Measurements from ENCODE around the gene HPS3. TPM values are rescaled to one million over a fixed set of nuclear protein-coding genes. Genes with fewer than 3 reads are reported as not detected.

Gene HPS3
- total and polyA plus RNA-seq, 2 donors from 2014 or later = 16.9 to 29.4 TPM

DNA sequence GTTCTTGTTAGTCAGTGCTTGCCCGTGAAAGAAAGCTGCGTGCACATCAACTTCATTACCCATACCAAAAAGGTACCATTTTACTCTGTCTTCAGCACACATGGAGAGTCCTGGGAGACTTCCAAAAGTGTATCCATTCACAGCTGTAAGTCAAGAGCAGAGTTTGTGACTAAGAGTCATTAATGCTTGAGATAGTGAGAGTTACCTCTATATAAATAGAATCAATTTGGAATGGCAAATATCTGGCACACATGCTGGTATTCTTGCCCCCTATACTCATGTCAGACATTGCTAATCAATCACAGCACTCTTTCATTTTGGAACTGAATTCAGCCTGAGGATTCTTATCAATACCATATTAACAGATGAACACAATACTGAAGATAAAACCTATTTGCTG lies 78.0 kb downstream of the HPS3 start:
- FAIRE-seq (no peak), DNase-seq (no peak)
- no peaks in the 10 kb centered on the region for H3K36me3 ChIP-seq (ENCODE audit: control insufficient read depth in 2 of 3, insufficient read depth in 3 of 3, low read length in 3 of 3)
- no peak for TF ChIP-seq CTCF (IDR thresholded peaks at IDR 0.05; ENCODE audit: borderline replicate concordance, extremely low read depth, insufficient read depth)
- no peak overlapping the region for H3K4me3 ChIP-seq (ENCODE audit: low read length in 3 of 3)
- no peak overlapping the region for H3K27ac ChIP-seq (ENCODE audit: low read depth in 2 of 2, low read length in 2 of 2)
- H3K4me1 ChIP-seq (ENCODE audit: control insufficient read depth in 2 of 3, insufficient read depth in 2 of 3, low read depth in 1 of 3, low read length in 3 of 3) = no peaks in the 10 kb centered on the region
- no peaks in the 10 kb centered on the region for H3K27me3 ChIP-seq (ENCODE audit: control insufficient read depth, insufficient read depth, low read length)
- no peaks in the 10 kb centered on the region for H3K9me3 ChIP-seq (ENCODE audit: control insufficient read depth in 2 of 3, insufficient read depth in 1 of 3, low read length in 3 of 3)
- H3K9ac ChIP-seq (ENCODE audit: low read length in 3 of 3) = no peak overlapping the region
- intact Hi-C loops (cut with DNase I) = no loop called here

DNA sequence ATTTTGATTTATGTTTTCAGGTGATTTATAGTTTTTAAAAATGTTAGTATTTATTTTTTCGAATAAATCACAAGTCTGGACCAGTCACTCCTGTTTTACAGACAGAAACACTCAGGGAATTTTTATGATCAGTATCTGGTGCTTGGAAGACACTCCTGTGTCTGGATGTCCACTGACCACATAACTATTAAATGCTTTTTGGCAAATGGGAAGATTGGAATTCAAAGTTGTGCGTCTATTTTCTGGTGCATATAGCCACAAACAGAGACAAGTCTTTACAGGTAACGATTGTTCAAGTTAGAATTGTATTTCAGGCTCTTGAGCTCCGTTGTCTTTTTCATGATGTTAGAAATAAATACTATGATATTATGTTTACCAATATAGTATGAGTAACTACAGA lies 80.0 kb downstream of the HPS3 start:
- Histone ChIP-seq H3K9me3 (ENCODE audit: control insufficient read depth in 2 of 3, insufficient read depth in 1 of 3, low read length in 3 of 3) (no peaks in the 10 kb centered on the region), H3K27ac (ENCODE audit: low read depth in 2 of 2, low read length in 2 of 2) (no peak overlapping the region), H3K4me1 (ENCODE audit: control insufficient read depth in 2 of 3, insufficient read depth in 2 of 3, low read depth in 1 of 3, low read length in 3 of 3) (peaks cover 0 to 4% (median 0%) of the 10 kb centered on the region in 3 donors), H3K36me3 (ENCODE audit: control insufficient read depth in 2 of 3, insufficient read depth in 3 of 3, low read length in 3 of 3) (no peaks in the 10 kb centered on the region), H3K27me3 (ENCODE audit: control insufficient read depth, insufficient read depth, low read length) (no peaks in the 10 kb centered on the region), H3K9ac (ENCODE audit: low read length in 3 of 3) (no peak overlapping the region), H3K4me3 (ENCODE audit: low read length in 3 of 3) (no peak overlapping the region)
- FAIRE-seq (no peak), DNase-seq (no peak)
- no peak for TF ChIP-seq CTCF (IDR thresholded peaks at IDR 0.05; ENCODE audit: borderline replicate concordance, extremely low read depth, insufficient read depth)
- intact Hi-C loops (cut with DNase I) = no loop called here

- intact Hi-C loops (cut with DNase I) = no loop called here
- Histone ChIP-seq H3K36me3 (ENCODE audit: control insufficient read depth in 2 of 3, insufficient read depth in 3 of 3, low read length in 3 of 3) (no peaks in the 10 kb centered on the region), H3K9me3 (ENCODE audit: control insufficient read depth in 2 of 3, insufficient read depth in 1 of 3, low read length in 3 of 3) (no peaks in the 10 kb centered on the region), H3K9ac (ENCODE audit: low read length in 3 of 3) (no peak overlapping the region), H3K4me3 (ENCODE audit: low read length in 3 of 3) (no peak overlapping the region), H3K4me1 (ENCODE audit: control insufficient read depth in 2 of 3, insufficient read depth in 2 of 3, low read depth in 1 of 3, low read length in 3 of 3) (peaks cover 0 to 28% (median 2%) of the 10 kb centered on the region in 3 donors), H3K27ac (ENCODE audit: low read depth in 2 of 2, low read length in 2 of 2) (no peak overlapping the region), H3K27me3 (ENCODE audit: control insufficient read depth, insufficient read depth, low read length) (no peaks in the 10 kb centered on the region)
- FAIRE-seq = no peak
- DNase-seq = no peak
- no peak for TF ChIP-seq CTCF (IDR thresholded peaks at IDR 0.05; ENCODE audit: borderline replicate concordance, extremely low read depth, insufficient read depth)
Observed at GRCh38 chr3:149212386-149212785, 82.9 kb downstream of the HPS3 start.

GRCh38 chr3:149214702-149215101 lies 85.3 kb downstream of the HPS3 start:
- H3K4me1 ChIP-seq (ENCODE audit: control insufficient read depth in 2 of 3, insufficient read depth in 2 of 3, low read depth in 1 of 3, low read length in 3 of 3) = peaks cover 0 to 28% (median 2%) of the 10 kb centered on the region in 3 donors

More at GRCh38 chr3:149214702-149215101, 85.3 kb downstream of the HPS3 start:
- DNase-seq (peak in 2 of 5 donors; percentile 35 to 38), FAIRE-seq (no peak)
- no peak overlapping the region for H3K27ac ChIP-seq (ENCODE audit: low read depth in 2 of 2, low read length in 2 of 2)
- H3K27me3 ChIP-seq (ENCODE audit: control insufficient read depth, insufficient read depth, low read length) = no peaks in the 10 kb centered on the region
- H3K9ac ChIP-seq (ENCODE audit: low read length in 3 of 3) = no peak overlapping the region
- H3K4me3 ChIP-seq (ENCODE audit: low read length in 3 of 3) = no peak overlapping the region
- H3K36me3 ChIP-seq (ENCODE audit: control insufficient read depth in 2 of 3, insufficient read depth in 3 of 3, low read length in 3 of 3) = no peaks in the 10 kb centered on the region
- intact Hi-C loops (cut with DNase I) = no loop called here
- H3K9me3 ChIP-seq (ENCODE audit: control insufficient read depth in 2 of 3, insufficient read depth in 1 of 3, low read length in 3 of 3) = no peaks in the 10 kb centered on the region
- TF ChIP-seq CTCF (IDR thresholded peaks at IDR 0.05; ENCODE audit: borderline replicate concordance, extremely low read depth, insufficient read depth) = no peak

Measured in kidney (tissue), 14 donors.